ENCODE data around the gene NTM. TPM values are rescaled to one million over a fixed set of nuclear protein-coding genes. Genes with fewer than 3 reads are reported as not detected.

Gene NTM
- total and polyA plus RNA-seq, 2 of the 8 experiments (the other 6 are each of a cell fraction or from before 2014, with no cell fraction given), result 13.4 to 20.0 TPM

- DNase-seq (ENCODE audit: low read depth in 1 of 2, low spot score in 2 of 2) (no peak), FAIRE-seq (no peak)
- Histone ChIP-seq H4K91ac (replicated peaks; ENCODE audit: insufficient read length, low read length) (no peak overlapping the region), H3K9me3 (ENCODE audit: insufficient read depth in 2 of 2, low read depth in 1 of 2, low read length in 1 of 2) (no peaks in the 10 kb centered on the region), H2BK5ac (ENCODE audit: low read depth, low read length) (no peak overlapping the region), H2BK12ac (ENCODE audit: low read depth, low read length) (no peak overlapping the region), H2BK20ac (ENCODE audit: low read length) (no peak overlapping the region), H3K79me2 (ENCODE audit: control insufficient read depth in 1 of 2, insufficient read depth in 2 of 2, low read length in 2 of 2) (no peaks in the 10 kb centered on the region), H2BK15ac (ENCODE audit: low read length) (no peak overlapping the region), H3K56ac (replicated peaks; ENCODE audit: insufficient read length, low read depth, low read length) (no peak overlapping the region), H3K27me3 (replicated peaks in 1 of 4; ENCODE audit: control insufficient read depth in 3 of 4, extremely low read depth in 1 of 4, insufficient read depth in 3 of 4, low read length in 3 of 4) (no peaks in the 10 kb centered on the region), H2AFZ (ENCODE audit: low read length) (no peak overlapping the region), H3K79me1 (ENCODE audit: low read depth, low read length) (no peaks in the 10 kb centered on the region), H3K36me3 (ENCODE audit: control insufficient read depth in 2 of 4, insufficient read depth in 4 of 4, low read length in 3 of 4) (no peaks in the 10 kb centered on the region), H2AK5ac (ENCODE audit: low read depth, low read length) (no peak overlapping the region), H3K18ac (ENCODE audit: extremely low read depth, low read length) (no peak overlapping the region), H3K4ac (replicated peaks; ENCODE audit: insufficient read length, low read depth, low read length) (no peak overlapping the region), H4K8ac (ENCODE audit: extremely low read depth, insufficient read depth, low read length) (no peak overlapping the region), H3K4me1 (replicated peaks in 1 of 4; ENCODE audit: control insufficient read depth in 3 of 4, insufficient read depth in 4 of 4, low read length in 3 of 4) (peaks cover 5 to 24% (median 10%) of the 10 kb centered on the region in 4 experiments; a peak in 6 of 7 replicates), H3K23ac (ENCODE audit: insufficient read length) (no peak overlapping the region), H4K5ac (ENCODE audit: insufficient read length, low read depth, low read length) (no peak overlapping the region), H3K9ac (replicated peaks in 1 of 4; ENCODE audit: extremely low read depth in 1 of 4, low read depth in 3 of 4, low read length in 3 of 4) (no peak overlapping the region), H3K14ac (ENCODE audit: insufficient read length) (no peak overlapping the region), H4K20me1 (replicated peaks in 1 of 2; ENCODE audit: control insufficient read depth in 1 of 2, insufficient read depth in 2 of 2, low read length in 2 of 2) (no peaks in the 10 kb centered on the region), H3K4me2 (ENCODE audit: insufficient read depth in 1 of 2, low read depth in 2 of 2, low read length in 2 of 2) (no peak overlapping the region), H3K4me3 (ENCODE audit: extremely low read depth in 1 of 4, insufficient read depth in 2 of 4, low read depth in 3 of 4, low read length in 4 of 4) (no peak overlapping the region), H3K23me2 (ENCODE audit: low read depth, low read length) (no peaks in the 10 kb centered on the region; the same call in 1 of the 2 replicates), H2BK120ac (replicated peaks; ENCODE audit: low read depth, low read length) (no peak overlapping the region), H3K27ac (ENCODE audit: low read depth, low read length) (no peak overlapping the region)
- WGBS, 2 experiments (ENCODE audit: extremely low coverage in 1 of 2, insufficient coverage in 1 of 2, insufficient read length in 1 of 2, insufficient replicate concordance in 2 of 2, low coverage in 1 of 2, low lambda C conversion rate in 2 of 2, missing lambda C conversion rate in 1 of 2), result 80% methylated on average over 5 of the region's 5 CpGs; no CpG with 5 or more reads in 1 of the 2 experiments
- ChIA-PET POLR2A (ENCODE audit: partially characterized antibody) (no interaction called here), CTCF (ENCODE audit: partially characterized antibody) (interaction anchor here (0.7 to 5.8 kb wide), 21 partner anchors 10 to 405 kb away, joined by 3 to 42 read pairs (median 7); no protein-coding TSS in a partner anchor)
- TF ChIP-seq KDM1A (IDR thresholded peaks at IDR 0.05; ENCODE audit: borderline replicate concordance, low read length) (no peak), SP1 (IDR thresholded peaks at IDR 0.05; ENCODE audit: low read depth, low read length) (no peak), CBX5 (IDR thresholded peaks at IDR 0.05; ENCODE audit: low read depth, low read length) (no peak), KDM4A (IDR thresholded peaks at IDR 0.05; ENCODE audit: low read depth, low read length, severe bottlenecking) (no peak), JUN (IDR thresholded peaks at IDR 0.05; ENCODE audit: low read depth, low read length) (no peak), KDM5A (IDR thresholded peaks at IDR 0.05; ENCODE audit: low read length) (no peak), TBP (IDR thresholded peaks at IDR 0.05; ENCODE audit: low read depth, low read length) (no peak), ZNF274 (IDR thresholded peaks at IDR 0.05; ENCODE audit: borderline replicate concordance, extremely low read depth, low read length) (no peak), SRF (IDR thresholded peaks at IDR 0.05; ENCODE audit: low read depth, low read length) (no peak), NANOG (IDR thresholded peaks at IDR 0.05; ENCODE audit: insufficient read depth, low read depth, low read length, poor library complexity, severe bottlenecking) (no peak), CEBPB (IDR thresholded peaks at IDR 0.05; ENCODE audit: low read depth, low read length) (no peak), MAX (IDR thresholded peaks at IDR 0.05) (no peak), SUZ12 (IDR thresholded peaks at IDR 0.05; ENCODE audit: low read length) (no peak)
These were observed 730.2 kb downstream of the NTM start for GRCh38 chr11:132100583-132100982.
